K562 (cell line): ENCODE data around the gene MAGI2. TPM values are rescaled to one million over a fixed set of nuclear protein-coding genes. Genes with fewer than 3 reads are reported as not detected.
"Not testable (repeated sequence)": the region's sequence is repeated elsewhere in the genome, so short reads cannot be mapped to it uniquely, and the experiment has no call there.

Source experiments
- ATAC-seq: fragments of 200-7000 bp; cut with Tn5 transposase; 3 replicates; pipeline ENCODE4 v1.9.1; 2020; ENCODE audit warnings: moderate library complexity
- BruUV-seq: library from RNA; stranded (reverse); fragments of 400-500 nt; replicated peaks from 2 replicates; lab custom pipeline; 2021; lab: Mats Ljungman, UMichigan
- CTCF ChIA-PET: fragments of 300-600 bp; formaldehyde crosslinking; extraction: SDS; loops from one replicate; lab custom pipeline; 2021; ENCODE audit warnings: low intra/inter-chr PET ratio; lab: Yijun Ruan, JAX
- POLR2A ChIA-PET: fragments of 300-600, 350-650 bp; sonication (Branson Sonifier 250); formaldehyde crosslinking; extraction: SDS; loops from one replicate; lab custom pipeline; 2021; ENCODE audit warnings: antibody characterized with exemption, inconsistent platforms; lab: Yijun Ruan, JAX
- DNase-seq, 4 experiments: peaks; one replicate each; pipeline versions ENCODE4 v3.0.0 to v3.0.0-alpha.2; 2011 to 2018; ENCODE audit warnings: low spot score in 3 of 4, mixed read lengths in 3 of 4; ENCODE audit errors: extremely low read depth in 1 of 4
- FAIRE-seq: peaks from 2 replicates; lab custom pipeline; 2011; peaks lifted over from hg19 to GRCh38; lab: Jason Lieb, UNC
- H2AFZ ChIP-seq: 2 replicates; pipeline ENCODE4 v1.6.0; 2011; ENCODE audit warnings: low read depth, low read length, control low read depth, inconsistent platforms
- H3K27ac ChIP-seq: fragments of 200-600 bp; 3 replicates; pipeline ENCODE4 v1.8.0; 2011; ENCODE audit warnings: low read depth, mild to moderate bottlenecking, control low read depth, inconsistent platforms, low read length, moderate library complexity, mixed read lengths; ENCODE audit errors: extremely low read depth
- H3K27me3 ChIP-seq, 2 experiments: fragments of 300-600 bp in 1 of 2; 2 replicates in 1 of 2; 3 replicates in 1 of 2; pipeline versions ENCODE4 v1.6.0 to v1.8.0; 2011; ENCODE audit warnings: inconsistent platforms in 2 of 2, low read length in 2 of 2, mild to moderate bottlenecking in 1 of 2, mixed read lengths in 1 of 2, moderate library complexity in 1 of 2; ENCODE audit not compliant: control insufficient read depth in 2 of 2, insufficient read depth in 2 of 2
- H3K36me3 ChIP-seq: fragments of 300-600 bp; 3 replicates; pipeline ENCODE4 v1.8.0; 2011; ENCODE audit warnings: mild to moderate bottlenecking, low read length, inconsistent platforms; ENCODE audit not compliant: control insufficient read depth, insufficient read depth
- H3K4me1 ChIP-seq, 2 experiments: fragments of 200-600 bp in 1 of 2; replicated peaks in 1 of 2; 2 replicates in 1 of 2; 3 replicates in 1 of 2; pipeline versions ENCODE4 v1.5.1 to v1.8.0; 2011; ENCODE audit warnings: inconsistent platforms in 2 of 2, low read length in 2 of 2, mild to moderate bottlenecking in 1 of 2, mixed read lengths in 1 of 2, moderate library complexity in 1 of 2; ENCODE audit not compliant: control insufficient read depth in 2 of 2, insufficient read depth in 2 of 2
- H3K4me2 ChIP-seq: 2 replicates; pipeline ENCODE4 v1.6.1; 2011; ENCODE audit warnings: low read length, control low read depth, inconsistent platforms, mixed read lengths; ENCODE audit not compliant: insufficient read depth
- H3K4me3 ChIP-seq: fragments of 200-600 bp; sonication (generic), shearing (Covaris generic); 2 replicates; pipeline ENCODE4 v1.5.1; 2016; ENCODE audit warnings: control low read depth, inconsistent platforms
- H3K79me2 ChIP-seq: fragments of 200-600 bp; 3 replicates; pipeline ENCODE4 v1.8.0; 2011; ENCODE audit warnings: low read length, inconsistent platforms; ENCODE audit not compliant: control insufficient read depth, insufficient read depth
- H3K9ac ChIP-seq, 2 experiments: 2 replicates each; pipeline versions ENCODE4 v1.6.0 to v1.6.1; 2011; ENCODE audit warnings: low read depth in 2 of 2, low read length in 2 of 2, control low read depth in 1 of 2, inconsistent platforms in 1 of 2, mild to moderate bottlenecking in 1 of 2, mixed read lengths in 1 of 2; ENCODE audit not compliant: insufficient read depth in 1 of 2
- H3K9me1 ChIP-seq: one replicate; pipeline ENCODE4 v1.6.0; 2011; ENCODE audit warnings: inconsistent platforms, mild to moderate bottlenecking, low read length, moderate library complexity; ENCODE audit not compliant: control insufficient read depth, insufficient read depth
- H3K9me3 ChIP-seq: replicated peaks from 2 replicates; pipeline ENCODE4 v1.5.1; 2011; ENCODE audit warnings: low read depth, low read length, inconsistent platforms; ENCODE audit not compliant: control insufficient read depth, insufficient read depth
- H4K20me1 ChIP-seq: replicated peaks from 2 replicates; pipeline ENCODE4 v1.6.1; 2011; ENCODE audit warnings: low read length, inconsistent platforms, mixed read lengths; ENCODE audit not compliant: control insufficient read depth, insufficient read depth
- BCL6 ChIP-seq: fragments of 250-450 bp; sonication (Bioruptor Pico); IDR thresholded peaks from 2 replicates; pipeline ENCODE4 v1.4.0; 2020
- CHD2 ChIP-seq: IDR thresholded peaks from 2 replicates; pipeline ENCODE4 v1.6.1; 2011; ENCODE audit warnings: low read depth, low read length
- MBD2 ChIP-seq: sonication (generic); IDR thresholded peaks from 2 replicates; pipeline ENCODE4 v1.6.1; 2016; ENCODE audit warnings: low read depth, borderline replicate concordance
- PHB ChIP-seq: fragments of 250-450 bp; sonication (Bioruptor Pico); IDR thresholded peaks from 2 replicates; pipeline ENCODE4 v1.5.0; 2021
- PRPF4 ChIP-seq: fragments of 200-400 bp; formaldehyde crosslinking; IDR thresholded peaks from one replicate; pipeline ENCODE4 v1.6.1; 2017; ENCODE audit warnings: low read length, low read depth, mild to moderate bottlenecking; ENCODE audit not compliant: insufficient read depth, poor library complexity, severe bottlenecking
- STAG1 ChIP-seq: sonication (generic); formaldehyde crosslinking; IDR thresholded peaks from 2 replicates; pipeline ENCODE4 v1.5.0; 2020; ENCODE audit warnings: missing genetic modification reagents, borderline replicate concordance
- TCF7 ChIP-seq: sonication (generic); IDR thresholded peaks from 2 replicates; pipeline ENCODE4 v1.6.1; 2016; ENCODE audit warnings: antibody characterized with exemption, borderline replicate concordance
- ZNF354B ChIP-seq: fragments of 250-450 bp; sonication (Bioruptor Pico); IDR thresholded peaks from 2 replicates; pipeline ENCODE4 v1.4.0; 2020
- WGBS: fragments of 100-300 bp; shearing (Covaris generic); methylation state at CpG from one replicate; pipeline ENCODE4 v1.1.6; 2016; ENCODE audit warnings: low coverage, mixed read lengths; ENCODE audit not compliant: insufficient coverage; ENCODE audit errors: missing lambda C conversion rate; 5-methylcytosine and 5-hydroxymethylcytosine counted together
- in situ Hi-C: fragments of 300-500 bp; cut with MboI; formaldehyde crosslinking; loops from 4 replicates; pipeline ENCODE4 v1.15.0; 2018; ENCODE audit warnings: inconsistent platforms, mixed read lengths
- intact Hi-C: fragments of 100-400 bp; cut with micrococcal nuclease; formaldehyde crosslinking; loops from 2 replicates; pipeline ENCODE4 v1.14.2; 2022
- polyA plus RNA-seq, 8 experiments: library from polyadenylated mRNA; depleted of rRNA in 4 of 8; stranded (reverse) in 5 of 8; unstranded in 3 of 8; fragments of >200 nt; fragmentation: Nextera tagmentation in 2 of 8; fragmentation: Illumina TruSeq in 1 of 8; extraction: Ambion mirVana in 2 of 8; extraction: Trizol in 1 of 8; gene quantifications; 2 replicates each; pipeline versions ENCODE4 v1.2.1 to v1.2.3, GENCODE V29; 2011 to 2014; ENCODE audit warnings: inconsistent platforms in 1 of 8, missing spikeins in 1 of 8
- total RNA-seq, 7 experiments: library from RNA; depleted of rRNA in 6 of 7; stranded (reverse); fragments of >200 nt in 6 of 7; fragmentation: Illumina TruSeq in 2 of 7; extraction: Trizol in 2 of 7; gene quantifications; 2 replicates each; pipeline versions ENCODE4 v1.2.1 to v1.2.3, GENCODE V29; 2011 to 2021; ENCODE audit warnings: low replicate concordance in 1 of 7

MAGI2 gene
- total and polyA plus RNA-seq, 9 of the 15 experiments (the other 6 are each of a cell fraction or from before 2014, with no cell fraction given) = 0.27 to 1.4 (median 0.70) TPM

DNA sequence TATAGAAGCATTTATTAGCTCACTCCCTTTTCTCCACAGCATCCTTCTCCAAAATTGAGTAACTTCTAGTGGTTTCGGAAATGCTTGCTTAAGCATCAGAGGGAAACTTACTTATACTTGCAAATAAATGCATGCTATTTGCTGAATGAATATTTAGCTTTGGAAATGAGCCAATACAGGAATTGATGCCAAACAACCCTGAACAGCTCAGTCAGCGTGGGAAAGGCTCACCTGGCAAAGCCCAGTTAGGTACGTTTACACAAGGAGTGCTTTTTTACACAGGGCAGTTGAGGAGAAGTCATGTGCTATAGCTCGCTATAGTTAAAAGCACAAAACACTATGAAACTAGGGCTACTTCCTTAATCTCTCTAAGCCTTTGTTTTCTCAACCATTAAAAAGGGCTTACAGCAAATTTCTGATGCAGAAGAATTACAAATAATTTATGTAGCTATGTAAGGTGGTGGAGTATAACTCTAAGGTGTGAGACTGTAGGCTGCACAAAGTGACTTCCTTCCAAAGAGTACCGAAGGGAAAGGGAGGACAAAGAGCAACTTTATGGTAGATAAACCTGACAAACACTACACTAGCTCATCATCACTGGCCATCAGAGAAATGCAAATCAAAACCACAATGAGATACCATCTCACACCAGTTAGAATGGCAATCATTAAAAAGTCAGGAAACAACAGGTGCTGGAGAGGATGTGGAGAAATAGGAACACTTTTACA, 1156.7 kb downstream of the MAGI2 start:
- Histone ChIP-seq H3K4me3 (no peak overlapping the region), H3K27ac (no peak overlapping the region), H3K4me2 (no peak overlapping the region), H3K36me3 (no peaks in the 10 kb centered on the region), H3K4me1 (no peaks in the 10 kb centered on the region), H2AFZ (no peak overlapping the region), H4K20me1 (no peaks in the 10 kb centered on the region), H3K79me2 (no peaks in the 10 kb centered on the region), H3K27me3 (no peaks in the 10 kb centered on the region), H3K9me3 (no peaks in the 10 kb centered on the region), H3K9ac (no peak overlapping the region), H3K9me1 (no peaks in the 10 kb centered on the region)
- ChIA-PET CTCF (no interaction called here), POLR2A (no interaction called here)
- in situ Hi-C loops (no loop called here), intact Hi-C loops (no loop called here)
- ATAC-seq (no peak), FAIRE-seq (no peak), DNase-seq (no peak)
- WGBS = 2% methylated on average over 5 of the region's 5 CpGs
- TF ChIP-seq TCF7 (no peak), PRPF4 (no peak), CHD2 (no peak)
- BruUV-seq = no TSS peak

DNA sequence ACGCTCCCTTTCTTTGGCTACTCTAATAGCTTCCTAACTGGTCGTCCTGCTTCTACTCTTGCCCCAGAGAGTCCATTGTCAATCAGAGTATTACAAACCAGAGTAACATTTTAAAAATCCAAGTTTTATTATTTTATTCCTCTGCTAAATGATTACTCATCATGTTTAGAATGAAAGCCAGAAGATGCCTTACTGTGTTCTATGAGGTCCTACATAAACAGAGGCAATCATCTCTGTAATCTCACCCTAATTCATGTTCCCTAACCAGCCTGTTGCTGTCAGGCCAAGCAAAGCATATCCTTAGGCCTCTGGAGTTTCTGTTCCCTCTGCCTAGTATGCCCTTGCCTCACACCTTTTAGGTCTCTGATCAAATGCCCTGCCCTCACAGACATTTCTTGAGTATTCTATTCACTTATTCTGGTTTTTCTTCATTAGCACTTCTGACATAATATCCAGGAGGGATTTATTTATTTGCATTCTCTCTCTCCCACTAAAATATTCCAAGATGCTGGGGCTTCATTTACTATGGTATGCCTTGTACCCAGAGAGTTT, 1157.3 kb downstream of the MAGI2 start:
- no peak overlapping the region for H3K4me3 ChIP-seq
- ATAC-seq (no peak), FAIRE-seq (no peak), DNase-seq (no peak)
- WGBS = 0% methylated on average over 2 of the region's 2 CpGs
- ChIA-PET POLR2A (no interaction called here), CTCF (no interaction called here)
- TF ChIP-seq ZNF354B (CRISPR knock-in tag) = no peak
- no peak for TF ChIP-seq BCL6 (CRISPR knock-in tag)
- no peak for TF ChIP-seq MBD2
- TF ChIP-seq PHB = no peak
- no peak for TF ChIP-seq STAG1 (CRISPR knock-in tag)
- no TSS peak for BruUV-seq
- H3K79me2 ChIP-seq = no peaks in the 10 kb centered on the region
- H2AFZ ChIP-seq = no peak overlapping the region
- H3K4me1 ChIP-seq = no peaks in the 10 kb centered on the region
- no peaks in the 10 kb centered on the region for H3K9me1 ChIP-seq
- in situ Hi-C loops = no loop called here
- no peak overlapping the region for H3K9ac ChIP-seq
- no peaks in the 10 kb centered on the region for H3K9me3 ChIP-seq
- no peaks in the 10 kb centered on the region for H4K20me1 ChIP-seq
- intact Hi-C loops = no loop called here
- H3K27ac ChIP-seq = no peak overlapping the region
- no peak overlapping the region for H3K4me2 ChIP-seq
- no peaks in the 10 kb centered on the region for H3K36me3 ChIP-seq
- no peaks in the 10 kb centered on the region for H3K27me3 ChIP-seq

DNA sequence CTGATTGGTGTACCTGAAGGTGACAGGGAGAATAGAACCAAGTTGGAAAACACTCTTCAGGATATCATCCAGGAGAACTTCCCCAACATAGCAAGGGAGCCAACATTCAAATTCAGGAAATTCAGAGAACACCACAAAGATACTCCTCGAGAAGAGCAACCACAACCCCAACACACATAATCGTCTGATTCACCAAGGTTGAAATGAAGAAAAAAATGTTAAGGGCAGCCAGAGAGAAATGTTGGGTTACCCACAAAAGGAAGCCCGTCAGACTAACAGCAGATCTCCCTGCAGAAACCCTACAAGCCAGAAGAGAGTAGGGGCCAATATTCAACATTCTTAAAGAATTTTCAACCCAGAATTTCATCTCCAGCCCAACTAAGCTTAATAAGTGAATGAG, 1164.0 kb downstream of the MAGI2 start:
- CTCF ChIA-PET, H3K27ac ChIP-seq, H3K9me3 ChIP-seq, POLR2A ChIA-PET, in situ Hi-C loops, DNase-seq, ATAC-seq, H3K4me1 ChIP-seq, H3K36me3 ChIP-seq, H2AFZ ChIP-seq, H3K9ac ChIP-seq, H3K9me1 ChIP-seq, H3K27me3 ChIP-seq, H3K4me2 ChIP-seq, H4K20me1 ChIP-seq, FAIRE-seq, intact Hi-C loops, H3K4me3 ChIP-seq, BruUV-seq, H3K79me2 ChIP-seq: not testable (repeated sequence)
- WGBS = 0% methylated on average over 3 of the region's 3 CpGs
